ENCODE measurements around the gene CHST5.
A peak's percentile ranks its signal among the peaks of the same experiment; 100 is the strongest.

The CHST5 gene

GRCh38 chr16:75535901-75536300 is at the start of gene CHST5:
Gene CHST5 (minus strand): TSS chr16:75536108. CDS start chr16:75530384, 5,724 bp downstream.
- DNase-seq = no peak

- no peak for DNase-seq
Observed at GRCh38 chr16:75584108-75584507, 48.2 kb upstream of the CHST5 start.

GRCh38 chr16:75579281-75579834 is 43.5 kb upstream of the CHST5 start:
- DNase-seq = no peak

- no peak for DNase-seq
Observed at GRCh38 chr16:75578725-75579124, 42.8 kb upstream of the CHST5 start.

- no peak for DNase-seq
Observed at GRCh38 chr16:75578212-75578611, 42.3 kb upstream of the CHST5 start.

GRCh38 chr16:75576384-75576811 is 40.5 kb upstream of the CHST5 start:
- DNase-seq = no peak

GRCh38 chr16:75575958-75576357 is 40.0 kb upstream of the CHST5 start:
- no peak for DNase-seq

GRCh38 chr16:75573955-75574354 is 38.0 kb upstream of the CHST5 start:
- DNase-seq = no peak

GRCh38 chr16:75572864-75573542 is 37.1 kb upstream of the CHST5 start:
- no peak for DNase-seq

- DNase-seq = no peak
Observed at GRCh38 chr16:75570396-75571065, 34.6 kb upstream of the CHST5 start.

- no peak for DNase-seq
Observed at GRCh38 chr16:75567911-75568310, 32.0 kb upstream of the CHST5 start.

- DNase-seq = peak; percentile 27
Observed at GRCh38 chr16:75566758-75567255, 30.9 kb upstream of the CHST5 start.

GRCh38 chr16:75566040-75566757 is 30.3 kb upstream of the CHST5 start, which contains the start of gene GABARAPL2:
Gene GABARAPL2 (plus strand): TSS chr16:75566379. CDS start chr16:75566487, 108 bp downstream.
- DNase-seq = peak; percentile 93

GRCh38 chr16:75565640-75566039 is 29.7 kb upstream of the CHST5 start:
- DNase-seq = no peak

GRCh38 chr16:75559564-75560372 is 23.9 kb upstream of the CHST5 start:
- DNase-seq = no peak

GRCh38 chr16:75558846-75559401 is 23.0 kb upstream of the CHST5 start:
- no peak for DNase-seq

GRCh38 chr16:75556431-75556950 is 20.6 kb upstream of the CHST5 start:
- DNase-seq = no peak

GRCh38 chr16:75555707-75556430 is 20.0 kb upstream of the CHST5 start, which contains the start of gene TMEM231:
Gene TMEM231 (minus strand): TSS chr16:75556252. CDS start chr16:75556209, 43 bp downstream.
- DNase-seq = peak; percentile 97

GRCh38 chr16:75555213-75555706 is 19.4 kb upstream of the CHST5 start:
- peak; percentile 29 for DNase-seq

GRCh38 chr16:75552951-75553350 is 17.0 kb upstream of the CHST5 start:
- no peak for DNase-seq

GRCh38 chr16:75550211-75550662 is 14.3 kb upstream of the CHST5 start:
- peak; percentile 50 for DNase-seq
